ENCODE measurements around the gene A1BG. TPM values are rescaled to one million over a fixed set of nuclear protein-coding genes. Genes with fewer than 3 reads are reported as not detected.

Gene A1BG
- total RNA-seq, 1 experiment from 2014 or later, result 47.4 TPM

DNA sequence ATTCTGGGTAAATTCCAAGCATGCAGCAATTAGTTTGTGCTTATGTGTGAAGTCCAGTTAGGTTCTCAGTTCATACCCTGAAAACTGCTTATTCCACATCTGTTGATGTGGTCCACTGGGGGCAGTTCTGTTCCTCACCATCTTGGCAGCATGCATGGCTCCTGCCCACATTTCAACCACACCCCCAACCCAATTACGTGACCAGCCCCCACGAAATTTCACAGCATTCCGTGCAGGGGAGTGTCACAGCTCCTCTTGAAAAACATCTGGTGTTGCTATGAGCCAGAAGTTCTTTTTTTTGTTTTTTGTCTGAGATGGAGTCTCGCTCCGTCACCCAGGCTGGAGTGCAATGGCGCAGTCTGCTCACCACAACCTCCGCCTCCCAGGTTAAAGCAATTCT, 57.2 kb downstream of the A1BG start:
- CTCF ChIA-PET, result no interaction called here
- in situ Hi-C loops (cut with HindIII; ENCODE audit: low pct_unique_long_range_greater_than_20kb, low sequenced_read_pairs), result no loop called here

More for the DNA sequence above, 57.2 kb downstream of the A1BG start:
- H3K9me3 ChIP-seq (ENCODE audit: control insufficient read depth, insufficient read depth, low read depth, low read length), result peaks cover 37% of the 10 kb centered on the region
- BruUV-seq (replicated peaks), result no TSS peak
- no peaks in the 10 kb centered on the region for H3K4me1 ChIP-seq (ENCODE audit: control insufficient read depth, insufficient read depth, low read length)
- intact Hi-C loops (cut with micrococcal nuclease; ENCODE audit: unreplicated experiment), result no loop called here
- DNase-seq (ENCODE audit: low read depth, low spot score) (no peak), ATAC-seq (no peak)
- no peak overlapping the region for H3K27ac ChIP-seq (ENCODE audit: low read length)
- TF ChIP-seq TCF7L2 (IDR thresholded peaks at IDR 0.05; ENCODE audit: low read depth, low read length), result no peak
- no peak for TF ChIP-seq POLR2AphosphoS5 (IDR thresholded peaks at IDR 0.05; ENCODE audit: low read depth, low read length)
- TF ChIP-seq, protein P1, sequence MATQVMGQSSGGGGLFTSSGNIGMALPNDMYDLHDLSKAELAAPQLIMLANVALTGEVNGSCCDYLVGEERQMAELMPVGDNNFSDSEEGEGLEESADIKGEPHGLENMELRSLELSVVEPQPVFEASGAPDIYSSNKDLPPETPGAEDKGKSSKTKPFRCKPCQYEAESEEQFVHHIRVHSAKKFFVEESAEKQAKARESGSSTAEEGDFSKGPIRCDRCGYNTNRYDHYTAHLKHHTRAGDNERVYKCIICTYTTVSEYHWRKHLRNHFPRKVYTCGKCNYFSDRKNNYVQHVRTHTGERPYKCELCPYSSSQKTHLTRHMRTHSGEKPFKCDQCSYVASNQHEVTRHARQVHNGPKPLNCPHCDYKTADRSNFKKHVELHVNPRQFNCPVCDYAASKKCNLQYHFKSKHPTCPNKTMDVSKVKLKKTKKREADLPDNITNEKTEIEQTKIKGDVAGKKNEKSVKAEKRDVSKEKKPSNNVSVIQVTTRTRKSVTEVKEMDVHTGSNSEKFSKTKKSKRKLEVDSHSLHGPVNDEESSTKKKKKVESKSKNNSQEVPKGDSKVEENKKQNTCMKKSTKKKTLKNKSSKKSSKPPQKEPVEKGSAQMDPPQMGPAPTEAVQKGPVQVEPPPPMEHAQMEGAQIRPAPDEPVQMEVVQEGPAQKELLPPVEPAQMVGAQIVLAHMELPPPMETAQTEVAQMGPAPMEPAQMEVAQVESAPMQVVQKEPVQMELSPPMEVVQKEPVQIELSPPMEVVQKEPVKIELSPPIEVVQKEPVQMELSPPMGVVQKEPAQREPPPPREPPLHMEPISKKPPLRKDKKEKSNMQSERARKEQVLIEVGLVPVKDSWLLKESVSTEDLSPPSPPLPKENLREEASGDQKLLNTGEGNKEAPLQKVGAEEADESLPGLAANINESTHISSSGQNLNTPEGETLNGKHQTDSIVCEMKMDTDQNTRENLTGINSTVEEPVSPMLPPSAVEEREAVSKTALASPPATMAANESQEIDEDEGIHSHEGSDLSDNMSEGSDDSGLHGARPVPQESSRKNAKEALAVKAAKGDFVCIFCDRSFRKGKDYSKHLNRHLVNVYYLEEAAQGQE (IDR thresholded peaks at IDR 0.05; ENCODE audit: insufficient read depth in 1 of 2, low read depth in 2 of 2, low read length in 1 of 2), result no peak
- no peak for TF ChIP-seq SIN3A (IDR thresholded peaks at IDR 0.05; ENCODE audit: borderline replicate concordance, insufficient read depth, low read depth, low read length)
- TF ChIP-seq, protein P2, sequence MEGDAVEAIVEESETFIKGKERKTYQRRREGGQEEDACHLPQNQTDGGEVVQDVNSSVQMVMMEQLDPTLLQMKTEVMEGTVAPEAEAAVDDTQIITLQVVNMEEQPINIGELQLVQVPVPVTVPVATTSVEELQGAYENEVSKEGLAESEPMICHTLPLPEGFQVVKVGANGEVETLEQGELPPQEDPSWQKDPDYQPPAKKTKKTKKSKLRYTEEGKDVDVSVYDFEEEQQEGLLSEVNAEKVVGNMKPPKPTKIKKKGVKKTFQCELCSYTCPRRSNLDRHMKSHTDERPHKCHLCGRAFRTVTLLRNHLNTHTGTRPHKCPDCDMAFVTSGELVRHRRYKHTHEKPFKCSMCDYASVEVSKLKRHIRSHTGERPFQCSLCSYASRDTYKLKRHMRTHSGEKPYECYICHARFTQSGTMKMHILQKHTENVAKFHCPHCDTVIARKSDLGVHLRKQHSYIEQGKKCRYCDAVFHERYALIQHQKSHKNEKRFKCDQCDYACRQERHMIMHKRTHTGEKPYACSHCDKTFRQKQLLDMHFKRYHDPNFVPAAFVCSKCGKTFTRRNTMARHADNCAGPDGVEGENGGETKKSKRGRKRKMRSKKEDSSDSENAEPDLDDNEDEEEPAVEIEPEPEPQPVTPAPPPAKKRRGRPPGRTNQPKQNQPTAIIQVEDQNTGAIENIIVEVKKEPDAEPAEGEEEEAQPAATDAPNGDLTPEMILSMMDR (IDR thresholded peaks at IDR 0.05), result no peak
- H3K27me3 ChIP-seq (ENCODE audit: control insufficient read depth, insufficient read depth, low read length), result no peaks in the 10 kb centered on the region
- H3K4me3 ChIP-seq (ENCODE audit: low read depth in 2 of 2, low read length in 2 of 2), result no peak overlapping the region
- peaks cover 1% of the 10 kb centered on the region; the same call in 1 of the 2 replicates for H3K36me3 ChIP-seq (ENCODE audit: control insufficient read depth, insufficient read depth, low read length)
- POLR2A ChIA-PET, result no interaction called here

Small RNA genes lying within 50 kb of the gene (microRNA-seq; reads per million reads assigned to microRNA genes)
- gene MIR4754 (ENCODE audit: unreplicated experiment) (1.3 reads per million), gene MIR6806 (ENCODE audit: unreplicated experiment) (not detected)

Other genes starting within 250 kb of the A1BG start
- 12.2 TPM for gene ZNF329, start 202.7 kb downstream of the A1BG start, total RNA-seq (2021; ENCODE audit: unreplicated experiment)
- 13.7 TPM for gene ZNF274, start 170.4 kb downstream of the A1BG start, total RNA-seq (2021; ENCODE audit: unreplicated experiment)
- gene ZNF544, start 124.6 kb downstream of the A1BG start, total RNA-seq (2021; ENCODE audit: unreplicated experiment), result 48.5 TPM
- 12.6 TPM for gene ZNF8, start 74.5 kb downstream of the A1BG start, total RNA-seq (2021; ENCODE audit: unreplicated experiment)
- 84.0 TPM for gene ERVK3-1, start 48.1 kb downstream of the A1BG start, total RNA-seq (2021; ENCODE audit: unreplicated experiment)
- 6.6 TPM for gene ZSCAN22, start 26.5 kb downstream of the A1BG start, total RNA-seq (2021; ENCODE audit: unreplicated experiment)
- gene ZNF497, start 9.3 kb upstream of the A1BG start, total RNA-seq (2021; ENCODE audit: unreplicated experiment), result 1.9 TPM
- 1.6 TPM for gene ZNF837, start 27.5 kb upstream of the A1BG start, total RNA-seq (2021; ENCODE audit: unreplicated experiment)
- 1,487 TPM for gene RPS5, start 33.8 kb upstream of the A1BG start, total RNA-seq (2021; ENCODE audit: unreplicated experiment)
- gene RNF225, start 42.2 kb upstream of the A1BG start, total RNA-seq (2021; ENCODE audit: unreplicated experiment), result 1.6 TPM
- gene ZNF584, start 55.2 kb upstream of the A1BG start, total RNA-seq (2021; ENCODE audit: unreplicated experiment), result 29.0 TPM
- gene ZNF132, start 86.7 kb upstream of the A1BG start, total RNA-seq (2021; ENCODE audit: unreplicated experiment), result not detected
- gene ZNF324B, start 98.1 kb upstream of the A1BG start, total RNA-seq (2021; ENCODE audit: unreplicated experiment), result 7.8 TPM
- 12.8 TPM for gene ZNF324, start 113.6 kb upstream of the A1BG start, total RNA-seq (2021; ENCODE audit: unreplicated experiment)
- 20.7 TPM for gene ZNF446, start 122.9 kb upstream of the A1BG start, total RNA-seq (2021; ENCODE audit: unreplicated experiment)
- 10.7 TPM for gene SLC27A5, start 158.5 kb upstream of the A1BG start, total RNA-seq (2021; ENCODE audit: unreplicated experiment)
- 24.7 TPM for gene ZBTB45, start 166.3 kb upstream of the A1BG start, total RNA-seq (2021; ENCODE audit: unreplicated experiment)
- 767 TPM for gene TRIM28, start 190.6 kb upstream of the A1BG start, total RNA-seq (2021; ENCODE audit: unreplicated experiment)
- gene CHMP2A, start 201.6 kb upstream of the A1BG start, total RNA-seq (2021; ENCODE audit: unreplicated experiment), result 191 TPM
- gene UBE2M, start 205.1 kb upstream of the A1BG start, total RNA-seq (2021; ENCODE audit: unreplicated experiment), result 189 TPM
- gene MZF1, start 219.8 kb upstream of the A1BG start, total RNA-seq (2021; ENCODE audit: unreplicated experiment), result 25.9 TPM

Measured in Panc1 (cell line).